Fibroblast of skin of left quadriceps (primary cell): Measurements from ENCODE around the gene LMNA.
"Not testable (repeated sequence)": the region's sequence is repeated elsewhere in the genome, so short reads cannot be mapped to it uniquely, and the experiment has no call there.

Experiments used
- DNase-seq, 2 experiments: peaks; one replicate each; pipeline ENCODE4 v3.0.0-alpha.2; 2013; ENCODE audit warnings: low read depth in 2 of 2

LMNA gene

DNA sequence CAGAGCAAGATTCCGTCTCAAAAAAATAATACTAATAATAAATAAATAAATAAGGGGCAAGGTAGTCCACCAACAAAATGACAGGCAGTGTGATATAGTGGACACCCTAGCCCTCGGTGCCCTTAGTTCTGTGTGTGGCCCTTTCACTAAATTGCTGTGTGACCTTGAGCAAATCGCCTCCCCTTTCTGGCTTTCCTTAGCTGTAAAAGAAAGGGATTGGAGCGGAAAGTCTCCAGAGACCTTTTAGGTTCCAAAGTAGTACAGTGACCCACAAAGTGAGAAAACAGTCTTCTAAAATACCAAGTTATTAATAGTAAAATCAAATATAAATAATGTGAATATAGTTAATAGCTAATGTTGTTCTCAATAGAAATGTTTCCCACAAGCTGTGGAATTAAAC is 7.6 kb downstream of the LMNA start:
- DNase-seq = no peak

DNA sequence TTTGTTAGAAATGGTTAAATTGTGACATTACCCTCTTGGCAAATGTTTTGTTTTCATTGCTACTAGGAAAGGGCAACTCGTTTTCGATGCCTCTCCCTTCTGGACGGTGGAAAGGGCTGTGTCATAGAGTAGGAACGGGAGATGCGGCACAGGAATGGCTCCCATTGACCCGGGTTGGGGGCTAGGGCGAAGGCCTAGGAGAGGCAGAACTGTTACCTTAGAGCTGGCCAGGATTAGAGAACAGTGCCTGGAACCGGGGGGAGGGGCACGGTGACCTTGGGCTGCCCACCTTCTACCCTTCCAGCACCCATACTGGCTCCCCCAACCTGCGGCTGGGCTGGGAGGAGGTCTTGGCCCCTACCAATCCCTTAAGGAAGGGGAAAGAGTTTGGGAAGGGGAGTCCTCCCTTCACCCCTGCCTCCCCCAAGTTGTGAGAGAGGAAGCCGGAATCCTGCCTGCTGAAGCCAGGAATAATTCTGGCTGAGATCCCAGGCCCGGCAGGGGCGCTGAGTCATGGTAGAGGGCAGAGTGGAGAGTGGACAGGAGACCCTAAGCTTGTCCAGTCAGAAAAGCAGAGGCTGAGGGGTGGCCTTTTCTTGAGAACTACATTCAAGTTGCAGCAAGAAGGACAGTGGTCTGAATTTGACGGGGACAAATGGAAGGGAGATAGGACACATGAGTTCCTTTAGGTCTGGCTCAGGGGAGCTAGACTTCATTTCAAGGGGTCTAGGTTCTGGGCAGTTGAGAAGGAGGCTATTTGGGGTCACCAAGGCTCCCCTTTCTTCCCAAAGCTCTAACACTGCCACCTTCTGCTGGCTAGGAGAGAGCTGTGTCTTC is 8.2 kb downstream of the LMNA start:
- DNase-seq = peak; percentile 65 to 71

DNA sequence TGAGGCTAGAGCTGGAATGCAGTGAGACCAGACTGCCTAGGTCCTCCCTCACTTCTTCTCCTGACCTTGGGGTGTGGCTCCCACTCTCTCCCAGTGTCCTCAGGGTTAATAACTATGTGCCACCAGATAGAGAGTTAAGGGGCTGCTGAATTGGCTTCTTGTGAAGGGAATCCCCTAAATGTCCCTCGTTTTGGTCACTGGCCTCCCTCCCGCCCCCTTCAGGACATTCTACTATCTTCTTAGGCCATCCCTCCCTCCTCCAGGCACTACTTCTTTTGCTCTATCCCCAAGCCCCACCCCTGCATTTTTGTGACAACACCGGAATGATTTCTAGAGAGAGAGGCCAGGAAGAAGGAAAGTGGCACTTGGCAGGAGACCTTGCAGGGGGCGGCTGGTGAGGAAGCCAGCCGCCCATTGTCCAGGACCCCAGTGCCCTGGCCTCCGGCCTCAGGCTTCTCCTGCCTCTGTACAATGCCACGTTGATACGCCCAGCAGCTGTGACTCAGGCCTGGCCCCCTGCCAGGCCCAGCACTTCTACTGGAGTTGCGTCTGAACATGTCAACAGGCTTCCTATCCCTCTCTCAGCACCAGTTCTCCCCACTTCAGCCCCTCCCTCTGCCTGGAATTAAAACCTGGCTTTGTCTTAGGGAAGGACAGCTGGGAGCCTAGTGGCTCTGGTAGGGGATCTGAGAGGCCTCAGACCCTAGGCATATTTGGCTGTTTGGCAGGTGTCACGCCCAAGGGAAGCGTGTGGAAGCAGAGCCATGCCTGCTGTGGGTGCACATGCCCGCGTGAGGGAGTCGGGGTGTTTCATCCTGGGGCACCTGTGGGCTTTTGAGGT is 9.1 kb downstream of the LMNA start:
- DNase-seq = peak; percentile 92 to 93

DNA sequence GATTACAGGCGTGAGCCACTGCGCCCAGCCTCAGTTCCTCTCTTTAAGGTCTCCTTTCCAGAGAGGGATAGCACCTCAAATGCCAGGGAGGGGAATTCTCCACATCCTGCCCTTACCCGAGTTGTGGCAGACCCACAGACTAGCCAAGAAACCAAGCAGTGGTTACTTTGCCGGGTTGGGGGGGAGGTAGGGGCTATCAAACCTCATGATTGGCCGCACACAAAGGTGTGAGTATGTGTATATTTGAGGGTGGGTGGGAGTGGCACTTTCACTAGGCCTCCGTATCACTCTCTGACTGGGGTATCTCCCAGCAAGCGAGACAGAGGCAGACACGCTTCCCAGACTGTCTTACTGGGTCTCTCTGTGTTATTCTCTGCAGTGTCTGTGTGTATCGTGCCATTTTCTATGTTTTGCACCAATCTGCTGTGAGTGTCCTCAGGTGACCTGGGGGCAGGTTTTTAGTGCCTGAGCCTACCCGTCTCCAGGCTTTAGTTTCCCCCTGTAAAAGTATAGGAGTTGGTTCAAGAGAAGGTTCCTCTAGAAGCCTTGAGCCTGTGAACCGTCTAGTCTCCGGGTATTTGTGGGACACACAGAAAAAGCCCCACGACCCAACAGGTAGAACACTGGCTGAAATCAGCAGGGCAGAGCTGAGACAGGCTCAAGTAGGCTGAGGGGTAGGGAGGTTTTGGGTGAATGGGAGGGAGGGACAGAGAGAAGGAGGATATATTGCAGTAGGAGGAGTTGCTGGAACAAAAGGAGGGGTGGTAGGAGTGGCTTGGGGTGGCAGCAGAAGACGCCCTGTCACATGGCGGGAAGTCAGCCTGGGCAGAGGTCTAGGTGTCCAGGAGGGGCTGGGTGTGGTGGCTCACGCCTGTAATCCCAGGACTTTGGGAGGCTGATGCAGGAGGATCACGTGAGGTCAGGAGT is 10.3 kb downstream of the LMNA start:
- DNase-seq = no peak

DNA sequence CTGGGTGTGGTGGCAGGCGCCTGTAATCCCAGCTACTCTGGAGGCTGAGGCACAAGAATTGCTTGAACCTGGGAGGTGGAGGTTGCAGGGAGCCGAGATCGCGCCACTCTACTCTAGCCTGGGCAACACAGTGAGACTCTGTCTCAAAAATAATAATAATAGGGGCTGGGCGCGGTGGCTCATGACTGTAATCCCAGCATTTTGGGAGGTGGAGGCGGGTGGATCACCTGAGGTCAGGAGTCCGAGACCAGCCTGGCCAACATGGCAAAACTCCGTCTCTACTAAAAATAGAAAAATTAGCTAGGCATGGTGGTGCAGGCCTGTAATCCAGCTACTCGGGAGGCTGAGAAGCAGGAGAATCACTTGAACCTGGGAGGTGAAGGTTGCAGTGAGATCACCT is 11.0 kb downstream of the LMNA start:
- not testable (repeated sequence) for DNase-seq

DNA sequence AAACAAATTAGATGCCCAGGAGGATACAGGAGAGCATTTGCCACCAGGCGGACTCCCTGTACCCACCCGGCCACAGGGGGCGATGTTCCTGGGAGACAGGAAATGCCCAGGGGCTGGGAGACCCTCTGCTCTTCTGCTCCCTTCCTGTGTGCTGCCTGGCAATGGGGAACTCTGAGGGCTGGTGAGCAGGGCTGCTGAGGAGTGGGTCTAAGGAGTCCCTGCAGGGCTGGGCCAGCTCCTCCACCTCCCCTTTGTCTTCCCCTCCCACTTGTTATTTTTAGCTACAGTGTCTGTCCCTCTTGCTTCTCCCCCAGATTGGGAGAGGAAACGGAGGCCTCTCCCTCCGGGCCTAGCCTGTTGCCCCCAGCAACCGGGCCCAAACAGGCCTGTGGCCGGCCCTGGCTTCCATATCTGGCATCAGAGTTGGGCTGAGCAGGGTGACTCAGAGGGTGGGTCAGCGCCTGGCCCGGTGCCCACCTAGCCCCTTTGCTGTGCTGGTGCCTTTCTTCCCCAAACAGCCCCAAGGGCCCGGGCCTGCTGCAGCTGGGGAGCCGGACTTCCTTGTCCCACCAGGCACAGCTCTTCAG is 11.6 kb downstream of the LMNA start:
- DNase-seq = peak; percentile 92 to 93

DNA sequence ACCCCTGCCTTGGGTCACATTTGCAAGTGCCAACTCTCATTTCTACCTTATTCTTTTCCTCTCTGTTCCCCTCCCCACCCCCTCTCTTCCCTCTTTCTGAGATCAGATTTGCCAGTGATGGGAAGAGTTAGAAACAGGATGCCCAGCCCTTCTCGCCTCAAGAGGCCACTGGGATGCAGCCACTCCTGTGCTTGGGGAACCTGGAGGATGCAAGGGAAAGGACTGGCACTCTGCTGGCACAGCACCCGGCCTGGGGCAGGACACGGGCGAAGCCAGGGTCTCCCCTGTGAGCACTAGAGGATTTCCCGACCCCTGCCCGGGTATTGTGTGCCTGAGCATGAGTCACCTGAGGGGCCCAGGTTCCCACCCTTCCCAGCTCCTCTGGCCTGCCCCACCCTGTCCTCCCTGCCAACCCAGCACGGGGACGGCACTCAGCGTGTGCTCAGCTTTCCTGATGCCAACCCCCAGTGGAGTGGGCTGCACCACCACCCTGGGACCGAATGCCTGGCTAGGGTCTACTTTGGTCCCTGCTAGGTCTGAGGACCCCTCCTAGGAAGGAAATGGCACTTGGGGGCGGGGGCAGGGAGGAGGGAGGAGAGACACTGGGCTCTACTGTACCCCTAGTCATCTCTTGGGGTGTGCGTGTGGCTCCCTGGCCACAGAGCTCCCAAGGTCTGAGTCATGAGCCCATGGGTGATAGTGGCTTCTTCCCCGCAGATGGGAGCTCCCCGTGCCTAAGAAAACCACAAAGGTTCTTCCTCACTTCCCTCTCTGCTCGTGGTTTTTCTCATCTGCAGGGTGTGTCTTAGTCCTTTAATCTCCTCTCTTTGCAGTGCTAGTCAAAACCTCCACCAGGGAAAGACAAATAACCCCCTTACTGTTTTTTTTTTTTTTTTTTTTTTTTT is 12.4 kb downstream of the LMNA start:
- DNase-seq = peak; percentile 76 to 80

DNA sequence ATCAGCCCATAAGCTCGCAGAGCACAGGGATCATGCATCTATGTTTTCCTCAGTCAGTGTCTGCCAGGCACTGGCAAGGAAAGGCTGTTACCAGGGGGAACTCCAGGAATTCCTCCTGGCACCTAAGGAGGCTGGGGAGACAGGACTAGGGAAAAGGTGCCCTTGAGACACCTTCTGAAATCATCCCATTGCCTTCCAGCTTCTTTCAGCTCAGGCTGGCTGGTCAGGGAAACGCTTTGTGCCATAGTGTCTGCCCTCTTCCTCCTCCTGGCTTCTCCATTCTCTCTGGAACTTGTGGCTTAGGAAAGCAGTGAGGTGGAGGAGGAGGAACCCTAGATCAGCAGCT is 13.8 kb downstream of the LMNA start:
- no peak for DNase-seq

DNA sequence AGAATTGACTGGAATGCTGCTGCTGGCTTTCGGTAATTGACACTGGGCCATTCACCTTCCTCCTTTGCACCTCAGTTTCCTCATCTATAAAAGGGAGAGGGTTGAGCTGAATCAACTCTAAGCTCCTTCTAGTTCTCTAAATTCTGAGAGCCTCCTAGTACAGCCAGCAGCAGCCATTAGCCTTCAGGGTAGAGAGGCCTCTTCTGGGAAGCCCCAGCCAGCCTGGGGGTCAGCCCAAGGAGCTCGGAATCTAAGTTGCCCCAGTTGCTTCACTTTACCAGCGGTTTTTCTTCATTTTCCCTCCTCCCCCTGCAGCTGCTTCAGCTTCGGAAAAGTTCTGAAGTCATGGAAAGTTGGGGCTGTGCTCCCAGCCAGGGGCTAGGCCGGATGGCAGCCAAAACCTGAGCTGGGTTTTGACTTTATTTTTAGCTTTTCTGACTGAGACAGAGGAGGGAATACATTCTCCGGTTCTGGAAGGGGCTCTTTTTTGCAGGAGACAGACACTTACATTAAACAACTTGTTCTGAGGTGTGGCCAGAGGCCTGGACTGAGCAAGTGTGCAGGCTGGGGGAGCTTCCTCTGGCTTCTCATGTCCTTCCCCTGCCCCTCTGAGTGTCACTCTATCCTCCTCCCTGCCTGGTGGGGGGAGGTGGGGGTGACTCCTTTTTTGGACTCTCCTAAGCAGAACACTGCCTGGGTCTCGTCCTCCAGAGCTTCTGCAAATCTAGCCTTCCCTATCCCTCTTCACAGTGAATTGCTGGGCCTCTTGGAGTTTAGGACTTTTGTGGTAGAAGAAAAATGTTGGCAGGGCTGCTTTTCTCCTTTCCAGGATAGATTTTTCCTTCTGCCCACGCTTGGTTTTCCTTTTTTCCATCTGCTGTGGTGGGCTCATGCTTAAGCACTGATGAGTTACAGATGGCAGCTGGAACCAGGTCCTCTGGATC is 14.4 kb downstream of the LMNA start:
- peak; percentile 83 for DNase-seq

DNA sequence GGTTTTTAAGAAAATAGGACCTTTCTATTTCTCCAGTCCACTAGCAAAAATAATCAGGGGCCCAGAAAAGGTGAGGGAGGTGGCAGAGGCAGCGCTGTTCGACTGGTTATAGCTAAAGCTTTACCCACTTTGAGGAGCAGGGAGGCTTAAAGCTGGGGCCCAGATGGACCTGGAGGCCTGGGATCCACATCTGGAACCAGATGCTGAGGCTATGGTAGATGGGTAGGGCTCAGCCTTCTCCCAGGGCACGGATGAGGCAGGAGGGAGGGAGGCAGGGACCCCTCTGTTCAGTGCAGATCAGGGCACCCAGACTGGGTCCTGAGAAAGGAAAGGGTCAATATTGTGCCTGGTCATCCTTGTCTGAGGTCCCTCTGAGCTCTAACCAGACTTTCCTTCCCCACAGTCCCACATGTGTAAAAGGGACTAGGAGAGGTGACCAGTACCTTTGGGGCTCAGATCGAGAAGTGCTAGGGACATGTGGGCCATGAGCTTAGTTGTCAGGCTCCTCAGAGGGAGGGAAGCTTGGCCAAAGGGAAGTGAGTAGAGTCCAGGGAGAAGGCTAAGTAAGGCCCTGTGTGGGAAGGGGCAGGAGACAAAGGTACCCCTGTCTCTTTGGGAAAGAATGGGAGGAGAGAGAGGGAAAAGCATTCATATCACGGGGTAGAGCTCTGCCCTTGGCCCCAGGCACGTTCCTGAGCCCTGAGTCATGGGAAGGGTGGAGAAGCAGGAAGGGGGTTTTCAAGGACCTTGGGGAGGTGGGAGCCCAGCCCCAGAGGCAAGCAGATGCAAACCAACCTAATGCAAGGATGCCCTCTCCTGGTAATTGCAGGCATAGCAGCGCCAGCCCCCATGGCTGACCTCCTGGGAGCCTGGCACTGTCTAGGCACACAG is 15.4 kb downstream of the LMNA start:
- peak; percentile 95 to 96 for DNase-seq

DNA sequence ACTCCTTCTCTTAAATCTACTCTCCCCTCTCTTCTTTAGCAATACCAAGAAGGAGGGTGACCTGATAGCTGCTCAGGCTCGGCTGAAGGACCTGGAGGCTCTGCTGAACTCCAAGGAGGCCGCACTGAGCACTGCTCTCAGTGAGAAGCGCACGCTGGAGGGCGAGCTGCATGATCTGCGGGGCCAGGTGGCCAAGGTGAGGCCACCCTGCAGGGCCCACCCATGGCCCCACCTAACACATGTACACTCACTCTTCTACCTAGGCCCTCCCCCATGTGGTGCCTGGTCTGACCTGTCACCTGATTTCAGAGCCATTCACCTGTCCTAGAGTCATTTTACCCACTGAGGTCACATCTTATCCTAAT is 16.0 kb downstream of the LMNA start:
- no peak for DNase-seq

DNA sequence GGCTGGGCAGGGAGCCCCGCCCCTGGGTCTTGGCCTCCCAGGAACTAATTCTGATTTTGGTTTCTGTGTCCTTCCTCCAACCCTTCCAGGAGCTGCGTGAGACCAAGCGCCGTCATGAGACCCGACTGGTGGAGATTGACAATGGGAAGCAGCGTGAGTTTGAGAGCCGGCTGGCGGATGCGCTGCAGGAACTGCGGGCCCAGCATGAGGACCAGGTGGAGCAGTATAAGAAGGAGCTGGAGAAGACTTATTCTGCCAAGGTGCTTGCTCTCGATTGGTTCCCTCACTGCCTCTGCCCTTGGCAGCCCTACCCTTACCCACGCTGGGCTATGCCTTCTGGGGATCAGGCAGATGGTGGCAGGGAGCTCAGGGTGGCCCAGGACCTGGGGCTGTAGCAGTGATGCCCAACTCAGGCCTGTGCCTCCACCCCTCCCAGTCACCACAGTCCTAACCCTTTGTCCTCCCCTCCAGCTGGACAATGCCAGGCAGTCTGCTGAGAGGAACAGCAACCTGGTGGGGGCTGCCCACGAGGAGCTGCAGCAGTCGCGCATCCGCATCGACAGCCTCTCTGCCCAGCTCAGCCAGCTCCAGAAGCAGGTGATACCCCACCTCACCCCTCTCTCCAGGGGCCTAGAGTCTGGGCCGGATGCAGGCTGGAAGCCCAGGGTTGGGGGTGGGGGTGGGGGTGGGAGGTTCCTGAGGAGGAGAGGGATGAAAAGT is 20.4 kb downstream of the LMNA start:
- no peak for DNase-seq

DNA sequence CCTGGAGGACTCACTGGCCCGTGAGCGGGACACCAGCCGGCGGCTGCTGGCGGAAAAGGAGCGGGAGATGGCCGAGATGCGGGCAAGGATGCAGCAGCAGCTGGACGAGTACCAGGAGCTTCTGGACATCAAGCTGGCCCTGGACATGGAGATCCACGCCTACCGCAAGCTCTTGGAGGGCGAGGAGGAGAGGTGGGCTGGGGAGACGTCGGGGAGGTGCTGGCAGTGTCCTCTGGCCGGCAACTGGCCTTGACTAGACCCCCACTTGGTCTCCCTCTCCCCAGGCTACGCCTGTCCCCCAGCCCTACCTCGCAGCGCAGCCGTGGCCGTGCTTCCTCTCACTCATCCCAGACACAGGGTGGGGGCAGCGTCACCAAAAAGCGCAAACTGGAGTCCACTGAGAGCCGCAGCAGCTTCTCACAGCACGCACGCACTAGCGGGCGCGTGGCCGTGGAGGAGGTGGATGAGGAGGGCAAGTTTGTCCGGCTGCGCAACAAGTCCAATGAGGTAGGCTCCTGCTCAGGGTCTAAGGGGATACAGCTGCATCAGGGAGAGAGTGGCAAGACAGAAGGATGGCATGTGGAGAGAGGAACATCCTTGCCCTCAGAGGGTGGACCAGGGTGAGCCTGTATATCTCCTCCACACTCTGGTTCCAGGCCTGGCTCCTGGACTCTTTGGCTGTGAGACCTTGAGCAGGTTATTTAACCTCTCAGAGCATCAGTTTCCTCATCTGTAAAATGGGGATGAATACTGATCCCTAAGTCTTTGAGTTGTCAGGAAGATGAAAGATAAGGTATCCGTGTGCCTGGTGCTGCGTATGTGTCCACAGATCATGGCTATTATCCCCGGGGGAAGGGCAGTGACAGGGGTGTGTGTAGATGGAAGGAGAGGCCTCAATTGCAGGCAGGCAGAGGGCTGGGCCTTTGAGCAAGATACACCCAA is 21.7 kb downstream of the LMNA start:
- no peak for DNase-seq

DNA sequence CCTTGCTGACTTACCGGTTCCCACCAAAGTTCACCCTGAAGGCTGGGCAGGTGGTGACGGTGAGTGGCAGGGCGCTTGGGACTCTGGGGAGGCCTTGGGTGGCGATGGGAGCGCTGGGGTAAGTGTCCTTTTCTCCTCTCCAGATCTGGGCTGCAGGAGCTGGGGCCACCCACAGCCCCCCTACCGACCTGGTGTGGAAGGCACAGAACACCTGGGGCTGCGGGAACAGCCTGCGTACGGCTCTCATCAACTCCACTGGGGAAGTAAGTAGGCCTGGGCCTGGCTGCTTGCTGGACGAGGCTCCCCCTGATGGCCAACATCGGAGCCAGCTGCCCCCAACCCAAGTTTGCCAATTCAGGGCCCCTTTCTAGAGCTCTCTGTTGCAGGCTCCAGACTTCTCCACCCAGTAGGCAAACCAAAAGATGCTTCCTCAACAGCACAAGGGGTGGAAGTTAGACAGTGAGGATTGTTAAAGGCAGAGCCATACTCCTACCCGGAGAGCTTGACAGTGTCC is 22.5 kb downstream of the LMNA start:
- DNase-seq = no peak

DNA sequence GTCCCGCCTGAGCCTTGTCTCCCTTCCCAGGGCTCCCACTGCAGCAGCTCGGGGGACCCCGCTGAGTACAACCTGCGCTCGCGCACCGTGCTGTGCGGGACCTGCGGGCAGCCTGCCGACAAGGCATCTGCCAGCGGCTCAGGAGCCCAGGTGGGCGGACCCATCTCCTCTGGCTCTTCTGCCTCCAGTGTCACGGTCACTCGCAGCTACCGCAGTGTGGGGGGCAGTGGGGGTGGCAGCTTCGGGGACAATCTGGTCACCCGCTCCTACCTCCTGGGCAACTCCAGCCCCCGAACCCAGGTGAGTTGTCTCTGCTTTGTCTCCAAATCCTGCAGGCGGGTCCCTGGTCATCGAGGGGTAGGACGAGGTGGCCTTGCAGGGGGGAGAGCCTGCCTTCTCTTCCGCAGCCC is 24.0 kb downstream of the LMNA start:
- no peak for DNase-seq
